Measurements from ENCODE around the gene SRSF8.
"Not testable (repeated sequence)": the region's sequence is repeated elsewhere in the genome, so short reads cannot be mapped to it uniquely, and the experiment has no call there.

The SRSF8 gene, protein sequence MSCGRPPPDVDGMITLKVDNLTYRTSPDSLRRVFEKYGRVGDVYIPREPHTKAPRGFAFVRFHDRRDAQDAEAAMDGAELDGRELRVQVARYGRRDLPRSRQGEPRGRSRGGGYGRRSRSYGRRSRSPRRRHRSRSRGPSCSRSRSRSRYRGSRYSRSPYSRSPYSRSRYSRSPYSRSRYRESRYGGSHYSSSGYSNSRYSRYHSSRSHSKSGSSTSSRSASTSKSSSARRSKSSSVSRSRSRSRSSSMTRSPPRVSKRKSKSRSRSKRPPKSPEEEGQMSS

DNA sequence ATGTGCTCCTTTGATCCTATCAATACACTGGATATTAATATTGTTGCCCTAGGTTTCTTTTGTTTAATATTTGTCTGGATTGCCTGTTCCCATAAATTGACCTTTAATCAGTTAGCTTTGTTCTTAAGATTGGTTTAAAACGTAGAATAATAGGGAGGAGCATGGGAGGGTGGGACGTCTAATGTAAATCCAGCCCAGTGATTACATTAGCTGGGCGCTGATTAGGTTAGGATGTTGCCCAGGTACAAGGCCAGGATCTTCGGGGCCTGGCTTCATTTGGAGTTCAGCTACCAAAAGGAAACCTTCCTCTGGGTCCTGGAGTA lies at the start of gene SRSF8:
Gene SRSF8 (plus strand): TSS at position 204 of the 323 bp plus-strand sequence. CDS start 308 bp downstream, outside the sequence.
- no peak for DNase-seq

DNA sequence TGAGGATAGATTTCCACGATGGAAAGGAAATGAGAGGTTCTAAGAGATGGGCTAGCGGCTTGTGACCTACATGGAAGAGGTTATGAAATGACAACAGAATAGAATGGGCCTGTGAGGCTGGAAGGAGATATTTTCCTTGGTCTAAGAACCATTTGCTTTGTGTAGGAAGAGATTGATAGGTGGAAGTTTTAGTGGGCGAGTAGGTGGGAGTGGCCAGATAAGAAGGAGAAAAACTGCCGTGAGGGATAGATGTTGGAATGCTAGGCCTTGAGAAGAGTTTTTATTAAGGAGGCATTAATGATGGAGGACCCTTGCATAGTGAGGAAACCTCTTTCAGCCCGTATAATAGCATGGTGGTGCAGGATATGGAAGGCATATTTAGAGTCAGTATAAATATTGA lies 45.3 kb upstream of the SRSF8 start:
- not testable (repeated sequence) for DNase-seq

DNA sequence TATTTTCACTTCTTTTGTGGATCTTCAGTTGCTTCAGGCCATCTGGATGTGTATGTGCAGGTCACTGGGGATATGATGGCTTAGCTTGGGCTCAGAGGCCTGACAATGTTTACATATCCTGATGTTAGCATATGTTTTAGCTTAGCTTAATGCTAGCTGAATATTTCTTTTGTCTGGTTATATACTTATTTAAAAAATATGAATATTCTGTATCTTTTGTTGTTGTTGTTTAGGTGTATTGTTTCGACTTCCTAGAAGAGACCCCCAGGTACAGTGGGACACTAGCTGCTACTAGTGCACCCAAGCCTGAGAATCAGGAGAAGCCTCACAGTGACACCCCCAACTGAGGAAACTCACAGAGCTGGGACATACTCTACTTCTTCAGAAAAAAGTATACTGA lies 41.8 kb upstream of the SRSF8 start, which contains the start of gene KDM4E:
Gene KDM4E (plus strand): TSS at position 301 of the 400 bp plus-strand sequence. CDS start 300 bp downstream, outside the sequence.
- no peak for DNase-seq

DNA sequence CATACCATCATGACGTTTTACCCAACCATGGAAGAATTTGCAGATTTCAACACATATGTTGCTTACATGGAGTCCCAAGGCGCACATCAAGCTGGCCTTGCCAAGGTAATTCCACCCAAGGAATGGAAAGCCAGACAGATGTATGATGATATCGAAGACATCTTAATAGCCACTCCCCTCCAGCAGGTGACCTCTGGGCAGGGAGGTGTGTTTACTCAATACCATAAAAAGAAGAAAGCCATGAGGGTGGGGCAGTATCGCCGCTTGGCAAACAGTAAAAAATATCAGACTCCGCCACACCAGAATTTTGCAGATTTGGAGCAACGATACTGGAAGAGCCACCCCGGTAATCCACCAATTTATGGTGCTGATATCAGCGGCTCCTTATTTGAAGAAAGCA lies 41.1 kb upstream of the SRSF8 start:
- DNase-seq: not testable (repeated sequence)

DNA sequence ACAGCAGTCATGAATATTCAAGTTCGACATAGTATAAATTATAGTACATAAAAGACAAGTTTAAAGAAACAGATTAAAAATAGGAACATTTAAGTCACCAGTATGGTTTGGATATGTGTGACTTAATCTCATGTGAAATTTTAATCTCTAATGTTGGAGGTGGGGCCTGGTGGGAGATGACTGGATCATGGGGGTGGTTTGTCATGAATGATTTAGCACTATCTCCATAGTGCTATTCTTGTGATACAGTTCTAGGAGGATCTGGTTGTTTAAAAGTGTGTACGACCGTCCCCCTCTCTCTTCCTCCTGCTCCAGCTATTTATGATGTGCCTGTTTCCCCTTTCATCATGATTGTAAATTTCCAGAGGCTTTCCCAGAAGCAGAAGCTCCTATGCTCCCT lies 38.4 kb upstream of the SRSF8 start:
- no peak for DNase-seq

DNA sequence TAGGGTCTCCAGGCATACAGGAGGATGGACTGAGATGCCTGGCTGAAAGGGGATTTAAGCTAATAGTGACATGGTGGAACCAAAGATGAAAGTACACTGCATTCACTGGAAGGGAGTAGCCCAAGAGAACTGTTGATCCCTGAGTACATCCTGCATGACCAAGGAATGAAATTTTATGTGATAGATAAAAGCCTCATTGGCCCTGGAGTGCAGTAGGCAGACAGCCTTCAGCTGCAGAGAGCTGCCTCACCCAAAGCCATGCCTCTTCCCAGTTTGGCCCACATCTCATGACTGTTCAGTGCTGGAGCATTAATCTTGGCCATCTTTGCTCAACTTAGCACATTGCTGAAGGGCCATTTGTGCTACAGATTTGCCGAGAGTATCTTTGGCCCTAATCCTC lies 33.7 kb upstream of the SRSF8 start:
- no peak for DNase-seq

DNA sequence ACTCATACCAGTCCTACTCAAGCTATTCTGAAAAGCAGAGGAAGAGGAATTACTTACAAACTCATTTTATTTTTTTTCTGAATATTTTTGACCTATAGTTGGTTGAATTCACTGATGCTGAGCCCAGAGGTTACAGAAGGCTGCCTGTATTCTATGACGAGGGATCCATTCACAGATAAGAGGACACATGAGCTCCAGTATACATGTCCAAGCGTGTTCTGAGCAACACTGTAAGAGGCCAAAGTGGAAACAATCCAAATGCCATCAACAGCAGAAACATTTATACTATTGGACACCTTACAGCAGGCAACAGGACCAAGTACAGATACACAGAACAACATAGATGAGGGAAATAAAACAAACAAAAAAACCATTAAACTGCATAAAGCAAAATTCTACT lies 31.4 kb upstream of the SRSF8 start:
- no peak for DNase-seq

DNA sequence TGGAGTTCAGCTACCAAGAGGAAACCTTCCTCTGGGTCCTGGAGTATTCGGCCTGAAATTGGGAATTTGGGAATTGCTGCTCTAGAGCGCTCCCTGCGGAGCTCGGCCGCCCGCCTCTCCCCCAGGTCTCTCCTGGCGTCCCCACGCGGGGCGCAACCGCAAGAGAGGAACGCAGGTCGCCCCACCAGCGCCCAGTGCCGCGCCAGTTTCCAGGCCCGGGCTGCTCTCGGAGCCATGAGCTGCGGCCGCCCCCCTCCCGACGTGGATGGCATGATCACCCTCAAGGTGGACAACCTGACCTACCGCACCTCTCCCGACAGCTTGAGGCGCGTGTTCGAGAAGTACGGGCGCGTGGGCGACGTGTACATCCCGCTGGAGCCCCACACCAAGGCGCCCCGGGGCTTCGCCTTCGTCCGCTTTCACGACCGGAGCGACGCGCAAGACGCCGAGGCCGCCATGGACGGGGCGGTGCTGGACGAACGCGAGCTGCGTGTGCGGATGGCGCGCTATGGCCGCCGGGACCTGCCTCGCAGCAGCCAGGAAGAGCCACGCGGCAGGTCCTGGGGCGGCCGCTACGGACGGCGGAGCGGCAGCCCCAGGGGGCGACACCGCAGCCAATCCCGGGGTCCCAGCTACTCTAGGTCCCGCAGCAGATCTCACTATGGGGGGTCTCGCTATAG lies 29.2 kb upstream of the SRSF8 start:
- not testable (repeated sequence) for DNase-seq

DNA sequence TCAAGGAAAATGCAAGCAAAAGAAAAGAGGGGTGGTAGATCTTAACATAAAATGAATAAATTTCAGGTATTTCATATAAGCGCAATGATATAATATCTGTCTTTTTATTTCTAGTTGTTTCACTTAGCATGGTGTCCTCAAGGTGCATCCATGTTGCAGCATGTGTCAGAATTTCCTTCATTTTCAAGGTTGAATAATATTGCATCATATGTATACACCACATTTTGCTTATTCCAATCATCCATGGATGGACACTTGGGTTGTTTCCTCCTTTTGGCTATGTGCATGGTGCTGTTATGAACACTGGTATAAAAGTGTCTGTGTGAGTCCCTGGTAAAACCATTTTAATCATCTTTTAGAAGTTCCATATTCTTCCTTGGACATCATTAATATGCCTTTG lies 24.5 kb upstream of the SRSF8 start:
- no peak for DNase-seq

DNA sequence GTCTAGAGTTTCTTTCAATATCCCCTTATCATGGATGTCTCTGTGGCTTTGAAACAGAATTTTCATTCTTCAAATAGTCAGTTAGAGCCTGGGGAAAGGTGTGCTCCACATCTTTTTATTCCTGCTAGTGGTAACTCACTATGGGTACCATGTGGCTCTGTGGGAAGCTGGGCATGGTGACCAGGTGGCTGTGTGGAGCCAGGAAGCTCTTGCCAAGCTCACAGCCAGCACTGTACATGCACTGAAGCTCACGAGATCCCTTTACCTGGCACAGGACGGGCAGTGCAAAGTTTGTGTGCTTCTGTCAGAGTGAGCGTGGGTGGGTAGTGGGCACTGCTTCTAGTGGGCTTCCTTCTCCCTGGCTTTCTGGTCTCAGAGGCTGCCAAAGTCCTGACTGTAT lies 23.8 kb upstream of the SRSF8 start:
- DNase-seq: no peak

DNA sequence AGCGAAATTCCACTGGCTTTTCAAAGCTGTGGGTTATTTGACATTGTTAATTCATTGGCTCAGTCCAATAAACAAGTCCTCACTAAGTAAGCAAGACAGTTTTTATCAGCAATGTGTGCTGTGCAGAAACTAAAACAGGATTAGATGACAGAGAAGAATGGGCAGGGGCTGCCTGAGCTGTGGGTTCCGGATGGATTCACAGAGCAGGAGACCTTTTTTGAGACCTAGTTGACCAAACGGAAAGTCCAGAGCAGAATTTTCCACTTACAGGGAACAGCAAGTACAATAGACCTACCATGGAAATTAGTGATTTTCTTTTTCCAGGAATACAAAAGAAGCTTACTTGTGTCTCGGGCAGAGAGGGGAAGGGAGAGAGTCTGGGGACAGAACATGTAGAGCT lies 22.7 kb upstream of the SRSF8 start:
- no peak for DNase-seq

DNA sequence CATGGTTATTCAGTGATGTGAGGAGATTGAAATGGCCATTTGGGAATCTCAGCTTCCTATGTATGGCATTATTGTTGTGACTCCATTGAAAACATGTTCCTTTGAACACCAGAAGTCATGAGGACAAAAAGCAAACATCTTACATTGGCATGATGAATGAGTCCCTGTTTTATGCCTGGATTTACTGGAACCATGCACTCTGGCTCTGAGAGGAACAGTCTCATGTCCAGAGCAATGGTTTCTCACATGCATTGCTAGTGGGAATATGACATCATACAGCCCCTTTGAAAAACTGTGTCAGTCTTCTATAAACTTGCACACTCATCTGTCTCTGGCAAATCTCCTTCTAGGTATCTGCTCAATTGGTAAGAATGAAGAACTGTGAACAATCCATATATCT lies 20.9 kb upstream of the SRSF8 start:
- no peak for DNase-seq

DNA sequence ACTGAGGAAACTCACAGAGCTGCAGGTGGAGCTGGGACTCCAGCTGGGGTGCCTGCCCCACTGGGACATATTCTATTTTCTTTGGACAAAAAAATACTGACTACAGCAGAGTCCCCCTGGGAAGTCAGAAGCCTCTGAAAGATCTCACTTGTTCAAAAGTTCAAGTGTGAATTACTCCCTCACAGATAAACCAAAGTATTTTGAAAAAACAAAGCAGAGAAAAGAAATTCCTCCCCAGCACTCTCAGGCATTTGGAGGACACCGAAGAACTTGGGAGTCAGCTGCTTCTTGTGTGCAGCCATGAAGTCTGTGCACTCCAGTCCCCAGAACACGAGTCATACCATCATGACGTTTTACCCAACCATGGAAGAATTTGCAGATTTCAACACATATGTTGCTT lies 17.6 kb upstream of the SRSF8 start, which contains the start of gene KDM4F:
Gene KDM4F (plus strand): TSS at position 301 of the 400 bp plus-strand sequence.
- DNase-seq: not testable (repeated sequence)

DNA sequence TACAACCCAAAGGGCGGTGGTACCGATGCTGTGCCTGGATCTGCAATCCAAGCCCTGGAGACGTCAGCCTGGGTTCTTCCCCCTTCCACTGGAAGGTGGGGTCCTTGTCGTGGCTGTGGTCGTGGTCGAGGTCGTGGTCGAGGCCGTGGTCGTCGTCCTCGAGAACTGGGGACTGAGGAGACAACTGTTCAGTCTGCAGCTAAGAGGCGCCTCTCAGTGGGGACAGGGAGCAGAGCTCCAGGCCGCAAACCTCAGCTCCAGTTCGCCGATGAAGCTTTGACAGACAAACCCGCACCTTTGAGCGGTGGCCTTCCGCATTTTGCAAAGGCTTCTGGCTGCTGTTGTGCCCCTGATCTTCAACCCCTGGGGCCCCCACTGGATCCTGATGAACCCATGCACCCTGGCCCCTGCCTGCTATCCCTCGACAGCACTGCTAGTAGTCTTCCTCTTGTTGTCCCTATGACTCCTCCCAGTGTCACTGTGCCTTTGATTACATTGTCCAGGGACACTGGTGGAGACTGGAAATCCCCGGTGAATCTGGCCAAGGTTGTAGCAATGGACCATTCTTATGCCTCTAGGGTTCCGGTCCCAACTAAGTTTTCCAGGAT lies 16.0 kb upstream of the SRSF8 start:
- no peak for DNase-seq

DNA sequence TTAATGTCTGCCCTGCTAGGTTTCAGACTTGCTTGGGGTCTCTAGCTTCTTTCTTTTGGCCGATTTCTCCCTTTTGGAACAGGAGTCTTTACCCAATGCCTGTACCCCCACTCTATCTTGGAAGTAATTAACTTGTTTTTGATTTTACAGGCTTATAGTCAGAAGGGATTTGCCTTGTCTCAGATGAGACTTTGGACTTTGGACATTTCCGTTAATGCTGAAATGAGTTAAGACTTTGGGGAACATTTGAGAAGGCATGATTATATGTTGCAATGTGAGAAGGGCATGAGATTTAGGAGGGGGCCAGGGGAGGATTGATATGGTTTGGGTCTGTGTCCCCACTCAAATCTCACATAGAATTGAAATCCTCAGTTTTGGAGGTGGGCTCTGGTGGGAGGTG lies 12.4 kb upstream of the SRSF8 start:
- DNase-seq: no peak

DNA sequence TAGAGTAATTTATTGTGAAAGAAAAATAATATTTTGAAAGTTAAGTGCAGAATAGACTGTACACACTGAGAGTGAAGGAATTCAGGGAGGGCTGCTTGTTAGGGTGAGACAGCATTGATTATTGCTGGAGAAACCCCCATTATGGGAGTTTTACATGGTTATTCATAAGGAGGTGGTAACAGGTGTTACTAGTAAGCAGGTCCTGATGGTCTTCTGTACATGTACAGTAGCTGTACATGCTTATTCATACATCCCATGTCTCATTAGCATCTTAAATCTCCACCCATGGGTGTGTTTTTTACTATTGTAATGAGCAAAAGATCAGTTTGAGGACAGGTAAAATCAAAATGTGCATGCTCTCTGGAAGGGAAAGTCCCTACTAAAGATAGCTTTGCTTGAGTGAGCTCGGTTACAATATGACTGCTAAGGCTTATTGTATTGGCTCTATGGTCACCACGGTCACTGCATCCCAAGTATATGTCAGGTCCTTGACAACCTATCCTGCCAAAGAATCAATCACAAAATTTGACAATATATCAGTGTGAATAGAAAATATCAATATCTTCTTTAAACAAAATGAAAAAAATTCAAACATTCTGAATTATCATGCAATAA lies 11.3 kb upstream of the SRSF8 start:
- no peak for DNase-seq

DNA sequence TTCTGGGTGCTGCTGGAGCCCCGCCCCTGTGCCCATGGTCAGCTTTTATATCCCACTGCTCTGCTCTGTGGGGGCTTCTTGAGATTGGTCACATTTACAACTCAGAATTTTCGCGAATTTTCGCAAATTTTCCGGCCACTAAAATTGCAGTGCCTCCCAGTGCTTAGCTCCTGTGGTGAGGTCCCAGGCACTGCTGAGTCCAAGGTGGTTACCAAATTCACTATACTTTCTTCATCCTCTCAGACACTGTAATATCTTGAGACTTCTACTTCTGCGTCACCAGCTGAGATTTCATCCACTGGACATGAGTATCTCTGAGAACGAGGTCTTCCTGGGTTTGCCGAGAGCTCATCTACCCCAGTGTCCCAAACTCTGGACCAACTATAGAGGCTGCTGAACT lies 8.8 kb upstream of the SRSF8 start:
- no peak for DNase-seq

DNA sequence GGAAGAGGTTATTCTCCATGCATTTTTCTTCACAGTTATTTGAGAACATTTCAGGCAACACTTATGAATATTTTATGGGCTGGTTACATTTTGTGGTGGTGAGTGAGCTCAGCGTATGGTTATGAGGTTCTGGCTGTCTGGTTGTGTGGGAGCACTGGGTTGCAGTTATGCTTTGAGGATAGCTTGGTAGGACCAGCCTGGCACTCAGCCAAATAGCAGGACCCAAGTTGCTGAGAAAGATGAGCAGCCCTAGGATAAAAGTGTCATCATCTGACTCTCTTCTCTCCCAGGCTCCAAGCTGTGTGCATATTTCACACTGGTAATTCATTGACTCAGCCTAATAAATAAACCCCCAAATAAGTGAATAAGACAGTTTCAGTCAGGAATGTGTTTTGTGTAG lies 8.1 kb upstream of the SRSF8 start:
- no peak for DNase-seq

DNA sequence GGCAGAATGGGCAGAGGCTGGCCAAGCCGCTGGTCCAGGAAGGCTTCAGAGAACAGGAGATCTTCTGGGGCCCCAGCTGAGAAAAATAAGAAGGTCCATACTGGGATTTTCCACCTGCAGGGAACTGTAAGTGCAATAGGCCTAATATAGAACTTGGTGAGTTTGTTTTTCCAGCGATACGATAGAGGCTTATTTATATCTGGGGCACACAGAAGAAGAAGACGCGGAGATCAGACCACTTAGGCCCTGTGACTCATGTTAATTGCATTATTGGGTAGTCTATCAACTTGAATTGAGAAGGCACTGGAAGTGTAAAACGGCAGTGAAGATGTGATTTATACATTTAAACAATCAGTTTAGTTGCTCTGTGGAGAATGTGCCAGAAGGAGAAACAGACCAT lies 7.7 kb upstream of the SRSF8 start:
- DNase-seq: no peak

DNA sequence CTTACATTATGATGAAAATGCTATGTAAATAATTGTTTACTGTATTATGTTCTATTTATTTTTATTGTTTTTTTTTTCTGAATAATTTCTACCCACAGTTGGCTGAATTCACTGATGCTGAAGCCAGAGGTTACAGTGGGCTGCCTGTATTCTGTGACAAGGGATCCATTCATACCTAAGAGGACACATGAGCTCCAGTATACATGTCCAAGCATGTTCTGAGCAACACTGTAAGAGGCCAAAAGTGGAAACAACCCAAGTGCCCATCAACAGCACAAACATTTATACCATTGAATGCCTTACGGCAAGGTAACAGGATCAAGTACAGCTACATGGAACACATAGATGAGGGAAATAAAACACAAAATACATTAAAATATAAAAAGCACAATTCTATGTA lies 1.4 kb upstream of the SRSF8 start:
- DNase-seq: no peak

DNA sequence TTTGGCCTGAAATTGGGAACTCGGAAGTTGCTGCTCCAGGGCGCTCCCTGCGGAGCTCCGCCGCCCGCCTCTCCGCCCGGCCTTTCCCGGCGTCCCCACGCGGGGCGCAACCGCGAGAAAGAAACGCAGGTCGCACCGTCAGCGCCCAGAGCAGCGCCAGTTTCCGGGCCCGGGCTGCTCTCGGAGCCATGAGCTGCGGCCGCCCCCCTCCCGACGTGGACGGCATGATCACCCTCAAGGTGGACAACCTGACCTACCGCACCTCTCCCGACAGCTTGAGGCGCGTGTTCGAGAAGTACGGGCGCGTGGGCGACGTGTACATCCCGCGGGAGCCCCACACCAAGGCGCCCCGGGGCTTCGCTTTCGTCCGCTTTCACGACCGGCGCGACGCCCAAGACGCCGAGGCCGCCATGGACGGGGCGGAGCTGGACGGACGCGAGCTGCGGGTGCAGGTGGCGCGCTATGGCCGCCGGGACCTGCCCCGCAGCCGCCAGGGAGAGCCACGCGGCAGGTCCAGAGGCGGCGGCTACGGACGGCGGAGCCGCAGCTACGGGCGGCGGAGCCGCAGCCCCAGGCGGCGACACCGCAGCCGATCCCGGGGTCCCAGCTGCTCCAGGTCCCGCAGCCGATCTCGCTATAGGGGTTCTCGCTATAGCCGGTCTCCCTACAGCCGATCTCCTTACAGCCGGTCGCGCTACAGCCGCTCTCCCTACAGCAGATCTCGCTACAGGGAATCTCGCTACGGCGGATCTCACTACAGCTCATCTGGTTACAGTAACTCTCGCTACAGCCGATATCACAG lies 521 bp downstream of the SRSF8 start:
- DNase-seq: peak; percentile 61

DNA sequence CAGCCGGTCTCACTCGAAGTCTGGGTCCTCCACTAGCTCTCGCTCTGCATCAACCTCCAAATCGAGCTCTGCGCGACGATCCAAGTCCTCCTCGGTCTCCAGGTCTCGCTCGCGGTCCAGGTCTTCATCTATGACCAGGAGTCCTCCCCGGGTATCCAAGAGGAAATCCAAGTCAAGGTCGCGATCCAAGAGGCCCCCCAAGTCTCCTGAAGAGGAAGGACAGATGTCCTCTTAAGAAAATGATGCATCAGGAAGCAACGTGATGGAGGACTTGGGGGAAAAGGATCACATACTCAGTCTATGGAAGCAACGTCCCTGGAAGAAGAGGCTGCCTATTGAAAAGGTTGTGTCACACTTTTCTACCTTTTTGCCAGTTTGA lies 1.1 kb downstream of the SRSF8 start:
- no peak for DNase-seq

DNA sequence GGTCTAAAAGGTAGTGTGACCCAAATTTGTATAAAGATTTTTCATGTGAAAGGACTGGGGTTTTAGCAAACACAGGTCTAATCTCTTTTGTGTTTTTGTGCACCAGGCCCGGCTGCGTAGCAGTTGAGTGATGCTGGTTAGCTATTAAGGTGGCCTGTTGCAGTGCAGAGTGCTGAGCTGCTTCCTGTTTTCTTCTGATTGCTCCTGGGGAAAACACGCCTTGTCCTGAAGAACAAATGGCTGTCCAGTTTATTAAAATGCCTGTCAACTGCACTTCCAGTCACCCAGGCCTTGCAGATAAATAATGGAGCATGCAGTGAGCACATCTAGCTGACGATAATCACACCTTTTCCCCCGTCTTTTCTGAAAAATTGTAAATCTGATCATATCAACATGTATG lies 1.8 kb downstream of the SRSF8 start:
- DNase-seq: peak; percentile 17

All from activated T-cell treated with anti-CD3 and anti-CD28 coated beads for 4 hours (primary cell).